Adipose tissue (tissue), 3 donors: ENCODE measurements around the gene ARHGAP23. TPM values are rescaled to one million over a fixed set of nuclear protein-coding genes. Genes with fewer than 3 reads are reported as not detected.

ENCODE experiments used
- H3K27ac ChIP-seq: one replicate; pipeline ENCODE4 v1.5.1; 2013; ENCODE audit warnings: low read depth, low read length
- WGBS, 3 donors: extraction: QIAGEN DNeasy Blood & Tissue Kit; methylation state at CpG; one replicate each; pipeline ENCODE4 v1.1.7; 2013; 5-methylcytosine and 5-hydroxymethylcytosine counted together
- polyA plus RNA-seq, 3 donors: library from polyadenylated mRNA; stranded (reverse); fragments of 200-250 nt; gene quantifications; one replicate each; pipeline ENCODE4 v1.2.3, GENCODE V29; 2013
- donor health status: healthy with polysubstance abuse.
- donor health status: Bipolar disorder and iron deficiency.
- donor health status: healthy.

Gene ARHGAP23
- polyA plus RNA-seq, 3 donors: 1.2 to 31.1 (median 18.6) TPM

DNA sequence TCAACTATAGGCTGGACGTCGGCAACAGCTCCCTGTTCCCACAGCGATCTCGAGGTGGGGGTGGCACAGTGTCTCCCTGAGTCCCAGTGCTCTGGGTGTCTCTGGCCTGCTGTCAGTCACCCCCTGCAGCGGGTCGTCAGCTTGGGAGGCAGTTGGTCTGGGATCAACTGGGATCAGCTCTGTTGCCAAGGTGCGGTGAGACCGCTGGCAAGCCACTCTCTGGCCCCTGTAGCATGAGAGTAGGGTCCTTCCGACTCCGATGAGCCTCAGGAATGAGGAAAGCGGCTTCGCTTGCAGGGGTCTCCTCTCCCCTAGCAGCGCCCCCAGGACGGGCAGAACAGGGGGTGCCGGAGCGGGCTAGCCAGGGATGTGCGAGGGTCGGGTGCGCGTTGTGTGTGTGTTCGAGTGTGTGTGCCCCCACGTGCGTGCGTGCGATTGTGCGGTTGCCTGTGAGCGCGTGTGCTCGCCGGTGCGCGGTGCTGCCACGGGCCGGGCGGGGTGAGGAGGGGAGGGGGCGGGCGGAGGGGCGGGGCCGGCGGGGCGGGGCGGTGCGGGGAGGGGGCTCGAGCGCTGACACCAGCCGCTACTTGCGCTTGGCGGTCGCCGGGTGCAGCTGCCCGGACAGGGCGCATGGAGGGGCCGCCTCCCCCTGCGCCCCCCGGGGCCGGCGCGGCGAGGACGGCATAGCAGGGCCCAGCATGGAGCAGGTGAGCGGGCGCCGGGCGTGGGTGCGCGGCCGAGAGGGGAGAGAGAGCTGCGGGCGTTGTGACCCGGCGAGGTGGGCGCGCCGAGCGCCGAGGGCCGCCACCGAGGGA is 9.4 kb upstream of the ARHGAP23 start:
- no peak overlapping the region for H3K27ac ChIP-seq
- 4 to 6% (median 4%) methylated on average over 39 to 75 of the region's 78 CpGs for WGBS, 3 donors

DNA sequence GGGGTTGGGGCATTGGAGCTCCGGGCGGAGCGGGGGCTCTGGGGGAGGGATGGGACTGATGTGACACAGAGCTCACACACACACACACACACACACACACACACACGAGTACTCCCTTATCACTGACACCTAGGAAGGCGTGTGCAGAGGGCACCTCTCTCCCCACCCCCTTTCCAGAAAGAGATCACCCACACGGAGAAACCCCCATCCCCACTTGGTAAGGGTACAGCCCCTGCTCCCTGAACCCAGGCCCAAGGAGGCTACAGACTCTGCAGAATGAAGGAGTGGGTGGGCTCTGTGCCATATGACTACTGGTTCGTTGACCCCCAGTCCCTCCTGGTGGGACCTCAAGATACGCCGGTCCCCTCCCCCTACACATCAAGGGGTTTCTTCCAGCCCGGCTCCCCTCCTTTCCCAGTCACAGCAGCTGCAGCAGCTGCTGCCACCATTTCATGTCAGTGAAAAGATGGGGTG is 8.7 kb upstream of the ARHGAP23 start:
- 4 to 15% (median 15%) methylated on average over 8 to 10 of the region's 10 CpGs for WGBS, 3 donors
- H3K27ac ChIP-seq: no peak overlapping the region

DNA sequence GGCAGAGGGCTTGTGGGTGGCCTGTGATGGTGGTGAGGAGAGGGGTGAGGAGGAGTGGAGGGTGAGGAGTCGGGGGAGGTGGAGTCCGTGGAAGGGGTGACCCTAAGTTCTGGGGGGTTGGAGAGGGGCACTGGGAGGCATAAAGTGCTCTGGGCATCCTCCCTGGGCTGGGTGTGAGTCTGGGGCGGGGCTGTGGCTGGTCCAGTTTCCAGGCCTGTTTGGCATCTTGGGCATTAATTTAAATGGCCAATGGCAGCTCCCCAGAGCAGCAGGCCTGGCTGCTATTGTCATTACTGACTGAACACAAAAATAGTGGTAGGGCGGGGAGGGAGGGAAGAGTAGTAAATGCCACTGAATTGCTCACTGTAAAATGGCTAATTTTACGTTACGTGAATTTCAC is 7.7 kb upstream of the ARHGAP23 start:
- WGBS, 3 donors: 76 to 89% (median 83%) methylated on average over 6 of the region's 6 CpGs
- H3K27ac ChIP-seq: no peak overlapping the region

DNA sequence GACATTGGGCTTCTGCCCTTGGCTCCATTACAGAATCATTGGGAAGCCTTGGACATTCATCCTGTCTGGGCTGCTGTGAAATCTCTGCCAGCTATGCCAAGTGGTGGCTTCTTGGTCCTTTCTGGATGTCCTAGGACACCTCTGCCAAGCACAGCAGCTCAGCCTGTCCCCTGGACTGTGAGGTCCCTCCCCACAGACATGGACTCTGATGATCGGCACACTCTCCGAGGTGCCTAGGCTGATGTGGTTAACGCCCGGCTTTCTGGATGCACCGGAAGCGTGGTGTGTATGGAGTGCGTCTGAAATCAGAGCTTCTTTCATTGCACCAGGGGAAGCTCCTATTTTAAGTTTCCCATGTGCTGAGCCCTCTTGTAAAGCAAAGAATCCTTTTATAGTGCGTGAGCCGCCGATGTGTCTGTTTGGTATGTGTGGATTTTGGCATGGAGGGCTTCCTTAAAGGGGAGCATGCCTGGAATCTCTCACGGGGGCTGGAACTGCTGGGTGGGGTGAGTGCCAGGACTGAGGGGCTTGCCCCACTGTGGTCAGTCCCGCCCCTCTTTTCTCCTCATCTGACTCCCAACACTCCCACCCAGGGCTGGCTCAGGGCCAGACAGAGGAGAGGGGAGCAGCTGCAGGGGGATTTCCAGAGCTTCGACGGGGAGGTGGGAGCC is 7.0 kb upstream of the ARHGAP23 start:
- WGBS, 3 donors: 28 to 32% (median 31%) methylated on average over 13 to 14 of the region's 14 CpGs
- H3K27ac ChIP-seq: no peak overlapping the region

DNA sequence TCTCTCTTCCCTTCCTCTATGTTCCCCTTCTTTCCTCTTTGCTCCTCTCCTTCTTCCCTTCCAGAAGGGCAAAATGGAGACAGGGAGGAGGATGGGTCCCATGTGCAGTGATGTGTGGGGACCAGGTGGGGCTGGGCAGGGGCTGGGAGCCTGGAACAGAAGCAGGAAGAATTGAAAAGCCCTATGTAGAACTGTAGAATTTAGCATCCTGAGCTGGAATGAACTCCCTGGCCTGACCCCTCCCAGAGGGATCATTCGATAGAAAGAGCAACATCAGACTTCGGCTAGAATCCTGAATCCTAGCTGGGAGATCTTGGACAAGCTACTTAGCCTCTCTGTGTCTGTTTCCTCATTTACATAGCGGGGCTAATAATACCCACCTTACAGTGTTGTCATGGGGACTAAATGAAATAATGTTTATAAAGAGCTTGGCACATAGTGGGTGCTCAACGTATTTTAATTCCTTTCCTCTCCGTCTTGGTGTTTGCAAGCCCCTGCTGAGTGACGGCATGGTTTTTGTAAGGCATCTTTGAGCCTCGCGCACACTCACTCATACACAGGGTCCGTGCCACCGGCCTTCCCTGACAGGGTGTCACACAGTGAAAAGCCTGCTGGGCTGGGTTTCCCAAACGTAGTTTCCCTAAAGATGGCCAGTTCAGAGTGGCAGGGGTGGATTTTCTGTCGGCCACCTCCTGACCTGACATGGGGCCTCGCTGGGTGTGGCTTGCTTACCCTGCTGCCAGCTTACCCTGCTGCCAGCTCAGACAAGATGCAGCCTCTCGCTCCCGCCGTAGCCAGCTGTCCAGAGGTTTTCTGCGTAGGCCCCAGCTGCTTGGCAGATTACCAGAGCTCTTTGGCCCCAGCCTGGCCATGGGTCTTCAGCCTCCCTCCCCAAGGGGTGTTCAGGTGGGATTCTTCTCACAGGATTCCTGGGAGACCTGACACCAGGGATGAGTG is 6.1 kb upstream of the ARHGAP23 start:
- 48 to 77% (median 75%) methylated on average over 17 of the region's 17 CpGs for WGBS, 3 donors

DNA sequence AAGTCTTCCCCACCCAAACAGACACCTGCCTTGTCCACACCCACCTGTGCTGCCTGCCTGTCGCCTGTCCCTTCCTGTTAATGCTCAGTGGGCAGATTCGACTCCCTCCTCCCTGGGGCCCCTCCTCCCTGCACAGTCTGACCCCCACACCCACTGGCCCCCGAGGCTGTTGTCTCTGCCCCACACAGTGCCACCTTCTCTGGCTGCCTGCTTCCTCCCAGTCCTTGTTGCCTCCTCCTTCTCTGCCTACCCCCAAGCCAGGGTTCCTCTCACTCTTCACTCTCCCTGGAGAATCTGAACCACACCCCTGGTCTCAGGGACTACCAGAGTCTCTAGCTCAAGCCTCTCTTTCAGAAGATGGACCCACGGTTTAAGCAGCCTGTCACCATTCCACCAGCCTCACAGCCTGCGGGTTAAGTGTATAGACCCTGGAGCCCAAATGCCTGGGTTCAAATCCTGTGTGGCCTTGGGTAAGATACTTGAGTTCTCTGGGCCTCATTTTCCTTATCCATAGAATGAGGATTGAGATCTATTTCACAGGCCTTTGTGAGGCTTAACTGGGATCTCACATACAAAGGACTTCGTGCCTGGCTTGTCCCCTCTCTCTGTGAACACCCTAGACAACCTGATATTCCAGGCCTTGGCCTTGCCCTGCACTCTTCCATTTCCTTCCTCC is 3.8 kb upstream of the ARHGAP23 start:
- 61 to 67% (median 62%) methylated on average over 6 of the region's 6 CpGs for WGBS, 3 donors
- no peak overlapping the region for H3K27ac ChIP-seq

More for the DNA sequence above, 6.1 kb upstream of the ARHGAP23 start:
- H3K27ac ChIP-seq: no peak overlapping the region

DNA sequence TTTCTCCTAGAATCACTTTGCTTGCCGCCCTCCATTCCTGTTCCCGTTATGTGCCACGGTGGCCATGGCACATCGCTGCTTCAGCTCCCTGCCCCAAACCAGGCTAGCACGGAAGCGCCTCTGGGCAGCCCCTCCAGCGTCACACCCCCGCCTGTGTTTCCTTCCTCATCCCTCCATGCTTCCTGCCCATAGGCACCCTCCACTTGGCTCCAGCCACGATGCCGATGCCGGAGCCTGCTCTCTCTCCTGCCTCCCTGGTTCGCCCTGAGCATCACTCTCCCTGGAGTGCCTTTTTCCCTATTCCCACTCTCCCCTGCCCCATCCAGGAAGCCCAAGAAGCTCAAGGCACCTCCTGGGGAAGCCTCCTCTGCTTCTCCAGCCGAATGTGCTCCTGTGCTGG is 3.2 kb upstream of the ARHGAP23 start:
- no peak overlapping the region for H3K27ac ChIP-seq
- 38 to 75% (median 40%) methylated on average over 13 of the region's 13 CpGs for WGBS, 3 donors

DNA sequence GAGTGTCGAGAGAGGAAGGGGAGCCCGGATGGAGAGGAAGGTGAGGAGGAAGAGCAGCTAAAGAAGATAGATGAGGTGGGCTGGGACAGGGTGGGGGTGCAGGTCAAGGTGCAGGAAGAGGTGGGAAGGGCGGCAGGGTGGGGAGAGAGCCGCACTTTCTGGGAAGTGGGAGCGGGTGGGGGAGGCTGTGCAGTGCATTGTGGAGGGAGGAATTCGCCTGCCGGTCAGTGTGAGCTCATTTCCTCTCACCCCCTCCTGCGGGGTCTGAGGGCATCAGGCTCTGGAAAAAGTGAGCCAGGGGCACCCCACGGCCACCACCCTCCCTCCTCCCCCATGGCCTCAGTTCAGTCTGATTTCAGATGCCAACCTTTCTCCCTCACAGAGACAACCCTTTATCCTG is 2.5 kb upstream of the ARHGAP23 start:
- no peak overlapping the region for H3K27ac ChIP-seq
- 31 to 48% (median 37%) methylated on average over 9 of the region's 9 CpGs for WGBS, 3 donors

DNA sequence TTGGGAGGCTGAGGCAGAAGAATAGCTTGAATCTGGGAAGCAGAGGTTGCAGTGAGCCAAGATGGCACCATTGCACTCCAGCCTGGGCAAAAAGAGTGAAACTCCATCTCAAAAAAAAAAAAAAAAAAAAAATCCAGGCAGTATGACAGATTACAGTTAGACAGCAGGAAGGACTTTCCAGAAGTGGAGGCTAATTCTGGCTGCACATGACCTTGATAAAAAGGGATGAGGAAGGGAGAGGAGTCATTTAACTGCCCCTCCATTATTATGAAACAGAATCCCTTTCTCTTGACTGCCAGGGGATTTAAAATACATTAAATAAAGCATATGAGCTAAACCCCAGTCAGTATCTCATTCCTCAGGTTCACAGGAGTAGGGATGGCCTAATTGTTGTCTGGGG is 1.8 kb upstream of the ARHGAP23 start:
- no peak overlapping the region for H3K27ac ChIP-seq

DNA sequence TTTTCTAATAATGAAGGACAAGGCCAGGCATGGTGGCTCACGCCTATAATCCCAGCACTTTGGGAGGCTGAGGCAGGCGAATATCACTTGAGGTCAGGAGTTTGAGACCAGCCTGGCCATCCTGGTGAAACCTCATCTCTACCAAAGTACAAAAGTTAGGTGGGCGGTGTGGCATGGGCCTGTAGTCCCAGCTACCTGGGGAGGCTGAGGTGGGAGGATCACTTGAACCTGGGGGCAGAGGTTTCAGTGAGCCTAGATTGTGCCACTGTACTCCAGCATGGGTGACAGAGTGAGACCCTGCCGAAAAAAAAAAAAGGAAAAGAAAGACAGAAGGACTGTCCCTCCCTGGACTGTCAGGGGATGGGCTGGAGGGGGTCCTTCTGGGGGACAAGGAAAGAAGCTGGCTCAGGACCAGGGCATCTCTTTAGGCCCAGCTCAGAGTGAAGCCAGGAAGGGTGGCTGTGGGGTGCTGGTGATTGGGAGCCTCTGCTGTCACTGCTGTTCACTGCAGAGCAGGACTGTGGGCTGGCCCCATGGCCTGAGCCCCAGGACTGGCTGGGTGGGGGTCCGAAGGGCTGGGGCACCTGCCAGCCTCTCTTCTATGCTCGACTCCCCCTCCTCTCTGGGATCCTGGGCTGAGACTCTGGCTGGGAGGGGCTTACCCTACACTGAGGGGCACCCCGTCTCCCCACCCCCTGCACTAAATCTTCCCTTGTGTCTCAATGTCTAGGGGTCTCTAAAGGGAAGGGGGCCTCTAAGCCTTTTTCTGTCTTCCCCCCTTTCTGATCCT is 909 bp upstream of the ARHGAP23 start:
- 58 to 69% (median 66%) methylated on average over 7 of the region's 7 CpGs for WGBS, 3 donors

DNA sequence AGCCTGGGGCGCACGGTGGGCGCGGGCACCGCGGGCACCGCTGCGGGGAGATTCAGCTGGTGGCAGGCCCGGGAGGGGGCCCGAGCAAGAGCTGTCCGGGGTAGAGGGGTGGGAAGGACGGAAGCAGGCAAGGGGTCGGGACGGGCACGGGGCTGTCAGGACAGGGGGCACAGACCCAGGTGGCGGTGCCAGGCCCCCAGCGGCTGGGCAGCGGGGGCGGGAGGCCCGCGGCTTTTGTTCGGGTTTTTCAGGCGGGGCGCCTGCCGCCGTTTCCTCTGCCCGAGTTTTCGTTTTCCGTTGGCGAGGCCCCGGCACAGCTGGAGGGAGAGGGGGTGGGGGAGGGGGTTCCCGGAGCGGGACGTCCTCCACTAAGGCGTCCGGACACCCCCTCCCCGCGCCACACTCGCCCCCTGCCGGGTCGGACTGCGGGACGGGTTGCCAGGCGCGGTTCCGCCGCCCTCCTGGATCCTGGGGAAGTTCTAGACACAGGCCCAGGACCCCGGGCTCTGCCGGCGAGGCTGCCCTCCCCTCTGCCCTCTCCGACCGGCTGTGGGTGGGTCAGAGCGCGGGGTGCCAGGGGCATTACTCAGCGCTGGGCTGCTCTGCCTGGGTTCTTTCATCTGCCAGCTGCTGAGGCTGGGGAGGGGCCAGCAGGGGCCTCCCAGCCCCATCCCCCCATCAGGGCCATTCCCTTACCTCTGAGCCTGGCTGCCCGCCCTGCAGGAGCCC is 543 bp downstream of the ARHGAP23 start:
- WGBS, 3 donors: 1 to 20% (median 1%) methylated on average over 34 to 56 of the region's 56 CpGs
- H3K27ac ChIP-seq: peak overlapping the region; percentile 34

More for the DNA sequence above, 909 bp upstream of the ARHGAP23 start:
- H3K27ac ChIP-seq: no peak overlapping the region

DNA sequence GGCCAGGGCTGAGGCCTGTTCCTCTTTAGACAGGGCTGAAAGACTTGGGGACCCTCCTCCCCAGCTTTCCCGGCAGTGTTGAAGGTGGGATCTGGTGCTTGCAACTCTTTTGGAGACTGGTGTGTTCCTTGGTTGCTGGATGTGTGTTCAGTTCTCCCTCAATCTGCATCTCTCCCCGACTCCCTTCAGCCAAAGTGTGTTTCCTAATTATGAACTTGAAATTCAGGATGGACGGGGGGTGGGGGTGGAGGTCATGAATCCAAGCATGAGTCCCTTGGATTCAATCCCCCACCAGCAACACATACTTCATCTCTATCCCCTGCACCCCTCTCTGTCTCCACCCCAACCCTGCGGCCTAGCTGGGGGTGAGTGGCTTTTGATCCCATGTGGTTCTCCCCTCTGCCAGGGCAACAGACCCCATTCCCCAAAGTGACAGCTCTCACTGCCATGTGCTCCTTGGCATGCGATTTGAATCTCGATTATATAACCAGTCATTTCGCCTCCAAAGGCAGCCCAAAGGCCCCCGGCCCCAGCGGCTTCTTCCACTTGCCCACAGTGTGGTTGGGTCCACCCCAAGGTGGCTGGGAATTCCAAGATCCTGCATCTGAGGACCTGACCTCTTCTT is 1.3 kb downstream of the ARHGAP23 start:
- WGBS, 3 donors: 52 to 76% (median 52%) methylated on average over 9 of the region's 9 CpGs
- peak overlapping the region; percentile 34 for H3K27ac ChIP-seq

DNA sequence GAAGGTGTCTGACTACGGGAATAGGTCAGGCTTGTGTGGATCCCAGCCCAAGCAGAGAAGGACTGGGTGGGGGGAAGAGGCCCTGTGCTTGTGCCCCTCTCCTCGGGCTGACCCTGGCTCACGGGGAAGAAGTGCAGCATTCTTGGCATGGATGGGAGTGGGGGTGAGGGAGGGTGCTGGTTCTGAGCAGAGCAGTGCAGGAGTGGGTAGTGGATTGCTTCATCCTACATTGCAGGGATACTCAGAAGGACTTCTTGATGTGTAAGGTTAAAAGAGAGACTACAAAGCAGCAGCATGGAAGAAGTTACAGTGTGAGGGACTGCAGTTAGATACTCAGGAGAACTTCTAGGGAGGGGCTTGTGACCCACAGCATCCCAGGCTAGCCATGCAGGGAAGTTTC is 2.1 kb downstream of the ARHGAP23 start:
- H3K27ac ChIP-seq: no peak overlapping the region
- WGBS, 3 donors: 36 to 50% (median 49%) methylated on average over 3 of the region's 3 CpGs

DNA sequence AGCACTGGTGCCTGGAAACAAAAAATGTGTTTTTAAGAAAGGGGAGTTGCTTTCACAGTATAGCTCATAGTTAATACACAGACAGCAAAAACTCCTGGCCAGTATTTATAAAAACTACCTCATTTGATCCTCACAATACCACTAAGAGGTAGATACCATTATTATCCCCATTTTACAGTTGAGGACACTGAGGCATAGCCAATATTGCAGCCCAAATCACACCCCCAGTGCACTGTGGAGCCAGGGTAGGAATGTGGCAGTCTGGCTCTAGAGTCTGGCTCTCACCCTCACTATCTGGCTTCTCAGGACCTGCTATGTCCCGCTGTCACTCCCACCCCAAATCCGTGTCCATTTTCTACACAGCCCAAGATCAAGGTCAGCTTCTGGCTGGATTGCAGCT is 2.6 kb downstream of the ARHGAP23 start:
- WGBS, 3 donors: 65 to 86% (median 84%) methylated on average over 2 of the region's 2 CpGs
- no peak overlapping the region for H3K27ac ChIP-seq

DNA sequence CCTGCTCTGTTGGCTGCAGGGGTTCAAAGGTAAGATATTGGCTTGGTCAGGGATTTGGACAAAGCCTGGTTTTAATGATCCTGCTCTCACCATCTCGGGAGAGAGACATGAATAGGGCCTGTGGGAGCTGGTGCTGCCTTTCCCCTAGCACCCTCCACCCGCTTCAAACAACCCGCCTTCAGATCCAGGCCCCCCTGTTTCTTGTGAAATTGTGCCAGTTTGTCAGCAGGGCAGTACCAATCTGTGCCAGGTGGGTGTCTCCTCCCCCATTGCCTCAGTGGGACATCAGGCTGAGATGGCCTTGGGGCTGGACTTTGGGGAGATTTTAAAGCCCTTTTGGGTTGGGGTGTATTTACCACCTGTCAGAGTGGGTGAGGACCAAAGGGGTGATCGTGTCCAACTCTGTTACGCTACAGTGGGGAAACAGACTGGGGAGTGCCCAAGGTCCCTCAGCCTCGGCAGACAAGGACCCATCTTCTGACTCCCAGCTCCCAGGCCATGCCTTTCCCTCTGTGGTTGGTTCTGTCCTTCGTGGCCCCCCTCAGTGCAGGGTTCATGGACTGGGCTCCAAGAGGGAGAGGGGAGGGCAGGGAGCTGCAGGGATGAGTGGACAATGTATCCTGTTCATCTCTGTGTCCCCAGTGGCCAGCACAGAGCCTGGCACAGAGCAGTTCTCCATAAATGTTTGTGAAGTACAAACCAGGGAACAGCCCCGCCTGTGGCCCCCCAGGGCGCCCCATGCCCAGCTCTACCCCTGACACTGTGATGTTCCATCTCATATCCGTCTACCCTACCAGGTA is 3.3 kb downstream of the ARHGAP23 start:
- no peak overlapping the region for H3K27ac ChIP-seq
- WGBS, 3 donors: 79 to 89% (median 84%) methylated on average over 10 of the region's 10 CpGs

DNA sequence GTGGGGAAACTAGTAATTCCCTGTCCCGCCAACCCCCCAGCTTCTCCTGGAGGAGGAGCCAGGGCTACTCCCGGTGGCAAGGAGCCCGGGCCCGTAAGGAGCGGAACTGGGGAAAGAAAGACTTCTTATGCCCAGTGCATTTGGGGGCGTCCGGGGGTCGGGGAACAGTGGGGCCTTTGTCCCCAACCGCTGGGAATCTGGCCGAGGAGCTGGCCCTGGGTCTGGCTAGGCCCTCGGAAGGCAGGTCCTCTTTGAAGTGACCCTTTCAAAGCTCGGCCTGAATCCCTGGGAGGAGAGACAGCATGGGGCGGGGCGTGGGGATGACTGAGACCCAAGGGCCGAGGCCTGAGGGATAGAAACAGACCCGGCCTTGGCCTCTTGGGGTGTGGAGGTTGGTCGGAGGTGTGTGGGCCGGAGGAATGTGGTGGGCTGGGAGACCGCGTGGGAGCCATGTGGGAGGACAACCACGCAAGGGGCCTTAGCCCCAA is 6.0 kb downstream of the ARHGAP23 start:
- 78 to 84% (median 83%) methylated on average over 21 of the region's 21 CpGs for WGBS, 3 donors
- H3K27ac ChIP-seq: no peak overlapping the region
